ENCODE measurements around the gene INO80.

Gene INO80

DNA sequence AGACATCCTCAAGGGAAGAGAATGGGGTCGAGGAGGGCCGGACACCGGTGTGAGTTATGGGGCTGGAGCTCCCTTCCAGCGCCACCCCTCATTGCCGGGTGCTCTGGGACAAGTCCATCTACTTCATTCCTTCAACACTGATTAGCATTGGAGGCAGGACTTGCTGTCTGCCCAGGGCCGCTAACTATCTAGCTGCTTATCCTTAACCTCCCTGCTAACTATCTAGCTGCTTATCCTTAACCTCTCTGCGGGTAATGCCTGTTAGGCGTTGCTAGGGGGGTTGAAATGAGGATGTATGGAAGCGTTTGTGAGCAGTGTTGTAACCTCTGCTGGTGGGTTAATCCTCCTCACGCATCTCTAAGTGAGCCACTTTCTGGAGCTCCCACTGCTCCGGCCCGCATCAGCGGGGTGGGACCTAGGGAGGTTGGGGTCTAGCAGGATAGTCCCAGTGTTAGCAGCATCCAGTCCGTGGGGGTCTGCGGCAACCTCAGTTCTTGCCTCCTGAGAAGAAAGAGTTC is 173.7 kb downstream of the INO80 start:
- no peak for DNase-seq (ENCODE audit: low read depth in 2 of 2)
- peak overlapping the region; percentile 54 to 55 for H3K4me3 ChIP-seq (replicated peaks in 1 of 2; ENCODE audit: low read depth in 2 of 2, low read length in 2 of 2)
- TF ChIP-seq, protein P1, sequence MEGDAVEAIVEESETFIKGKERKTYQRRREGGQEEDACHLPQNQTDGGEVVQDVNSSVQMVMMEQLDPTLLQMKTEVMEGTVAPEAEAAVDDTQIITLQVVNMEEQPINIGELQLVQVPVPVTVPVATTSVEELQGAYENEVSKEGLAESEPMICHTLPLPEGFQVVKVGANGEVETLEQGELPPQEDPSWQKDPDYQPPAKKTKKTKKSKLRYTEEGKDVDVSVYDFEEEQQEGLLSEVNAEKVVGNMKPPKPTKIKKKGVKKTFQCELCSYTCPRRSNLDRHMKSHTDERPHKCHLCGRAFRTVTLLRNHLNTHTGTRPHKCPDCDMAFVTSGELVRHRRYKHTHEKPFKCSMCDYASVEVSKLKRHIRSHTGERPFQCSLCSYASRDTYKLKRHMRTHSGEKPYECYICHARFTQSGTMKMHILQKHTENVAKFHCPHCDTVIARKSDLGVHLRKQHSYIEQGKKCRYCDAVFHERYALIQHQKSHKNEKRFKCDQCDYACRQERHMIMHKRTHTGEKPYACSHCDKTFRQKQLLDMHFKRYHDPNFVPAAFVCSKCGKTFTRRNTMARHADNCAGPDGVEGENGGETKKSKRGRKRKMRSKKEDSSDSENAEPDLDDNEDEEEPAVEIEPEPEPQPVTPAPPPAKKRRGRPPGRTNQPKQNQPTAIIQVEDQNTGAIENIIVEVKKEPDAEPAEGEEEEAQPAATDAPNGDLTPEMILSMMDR (IDR thresholded peaks at IDR 0.05; ENCODE audit: low read depth, low read length), result no peak

DNA sequence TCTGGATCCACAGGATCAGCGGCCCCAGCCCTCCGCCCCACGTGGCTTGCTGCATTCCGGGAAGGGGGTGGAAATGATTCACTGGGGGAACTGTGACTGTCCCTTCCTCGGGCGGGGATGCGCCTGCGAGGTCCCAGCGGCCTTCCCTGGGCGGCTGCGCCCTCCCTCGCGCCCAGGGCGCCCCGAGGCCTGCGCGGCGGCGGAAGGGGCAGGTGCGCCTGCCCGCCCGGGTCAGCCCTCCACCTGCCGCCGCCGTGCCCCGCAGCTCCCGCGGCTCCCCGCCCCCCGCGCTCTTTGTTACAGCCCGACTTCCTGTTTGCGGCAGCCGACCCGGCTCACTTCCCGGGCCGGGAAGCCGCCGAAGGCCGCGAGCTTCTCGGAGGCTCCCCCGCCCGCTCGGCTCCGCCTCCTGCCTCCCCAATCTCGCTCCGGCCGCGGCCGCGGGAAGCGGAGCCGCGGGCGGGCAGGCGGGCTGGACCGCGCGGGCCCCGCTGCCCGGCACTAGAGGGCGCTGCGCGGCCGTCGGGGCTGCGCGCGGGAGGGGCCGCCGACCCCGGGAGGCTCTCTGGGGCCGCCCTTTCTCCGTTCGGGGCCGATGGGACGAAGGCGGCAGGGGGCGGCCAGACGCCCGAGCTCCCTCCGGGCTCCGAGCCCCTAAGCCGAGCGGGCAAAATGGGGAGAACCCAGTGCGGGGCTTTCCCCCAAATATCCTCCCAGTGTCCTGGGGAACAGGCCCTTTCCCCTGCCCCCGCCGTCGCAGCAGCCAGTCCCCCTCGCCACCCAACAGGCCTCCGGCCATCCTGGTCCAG is 174.3 kb downstream of the INO80 start:
- H3K4me3 ChIP-seq (replicated peaks in 1 of 2; ENCODE audit: low read depth in 2 of 2, low read length in 2 of 2), result peak overlapping the region; percentile 54 to 55
- DNase-seq (ENCODE audit: low read depth in 2 of 2), result peak; percentile 61 to 79
- TF ChIP-seq, protein P1 (IDR thresholded peaks at IDR 0.05; ENCODE audit: low read depth, low read length), result no peak

DNA sequence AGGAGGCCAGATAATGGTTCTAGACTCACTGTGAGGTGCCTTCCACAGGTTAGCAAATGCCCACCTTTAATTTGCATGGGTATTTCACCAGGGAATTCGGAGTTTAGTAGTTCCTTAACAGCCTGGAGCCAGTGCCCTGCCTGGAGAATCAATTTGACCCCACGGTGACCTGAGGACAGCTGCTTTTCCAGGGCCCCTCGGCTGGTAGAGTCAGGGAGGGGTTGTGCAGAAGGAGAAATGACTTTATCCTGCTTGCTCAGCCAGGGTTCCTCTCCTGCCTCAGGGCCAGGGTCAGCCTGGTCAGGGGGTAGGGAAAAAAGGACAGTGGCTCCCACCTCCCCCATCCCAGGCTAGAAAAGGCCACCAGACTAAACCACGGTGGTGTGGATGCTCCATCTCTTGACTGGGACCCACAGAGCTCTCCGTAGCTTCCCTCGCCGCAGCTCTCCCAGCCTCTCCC is 175.0 kb downstream of the INO80 start:
- H3K4me3 ChIP-seq (replicated peaks in 1 of 2; ENCODE audit: low read depth in 2 of 2, low read length in 2 of 2), result peak overlapping the region; percentile 28 to 44
- TF ChIP-seq, protein P1 (IDR thresholded peaks at IDR 0.05; ENCODE audit: low read depth, low read length), result no peak
- no peak for DNase-seq (ENCODE audit: low read depth in 2 of 2)

DNA sequence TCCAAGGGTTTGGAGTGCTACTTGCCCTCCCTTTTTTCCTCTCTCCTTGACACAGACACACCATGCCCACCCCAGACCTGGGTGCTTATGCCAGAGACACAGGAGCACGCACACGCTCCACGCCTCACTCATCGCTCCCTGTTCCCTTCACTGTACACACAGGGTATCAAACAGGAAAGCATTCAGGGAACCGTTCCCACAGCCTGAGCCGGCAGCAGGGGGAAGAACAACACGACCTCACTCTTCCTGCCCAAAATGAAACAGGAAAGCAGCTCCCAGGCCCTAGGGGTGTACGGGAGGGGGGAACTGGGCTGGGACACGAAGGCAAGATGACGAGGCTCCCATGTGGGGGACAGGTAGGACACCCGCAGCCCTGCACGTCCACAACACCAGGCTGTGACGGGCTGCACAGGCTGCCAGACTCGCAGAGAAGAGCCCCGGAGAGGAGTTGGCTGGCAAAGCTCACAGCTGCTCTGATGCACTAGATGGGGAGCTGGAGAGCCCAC is 175.7 kb downstream of the INO80 start:
- TF ChIP-seq, protein P1 (IDR thresholded peaks at IDR 0.05; ENCODE audit: low read depth, low read length), result no peak
- no peak for DNase-seq (ENCODE audit: low read depth in 2 of 2)
- no peak overlapping the region for H3K4me3 ChIP-seq (replicated peaks in 1 of 2; ENCODE audit: low read depth in 2 of 2, low read length in 2 of 2)

DNA sequence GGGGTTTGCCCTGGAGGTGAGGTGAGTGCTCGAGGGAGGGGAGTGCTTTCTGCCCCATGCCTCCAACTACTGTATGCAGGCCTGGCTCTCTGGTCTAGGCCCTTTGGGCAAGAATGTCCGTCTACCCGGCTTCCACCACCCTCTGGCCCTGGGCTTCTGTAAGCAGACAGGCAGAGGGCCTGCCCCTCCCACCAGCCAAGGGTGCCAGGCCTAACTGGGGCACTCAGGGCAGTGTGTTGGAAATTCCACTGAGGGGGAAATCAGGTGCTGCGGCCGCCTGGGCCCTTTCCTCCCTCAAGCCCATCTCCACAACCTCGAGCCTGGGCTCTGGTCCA is 177.6 kb downstream of the INO80 start:
- TF ChIP-seq, protein P1 (IDR thresholded peaks at IDR 0.05; ENCODE audit: low read depth, low read length), result no peak
- no peak overlapping the region for H3K4me3 ChIP-seq (replicated peaks in 1 of 2; ENCODE audit: low read depth in 2 of 2, low read length in 2 of 2)
- DNase-seq (ENCODE audit: low read depth in 2 of 2), result no peak

DNA sequence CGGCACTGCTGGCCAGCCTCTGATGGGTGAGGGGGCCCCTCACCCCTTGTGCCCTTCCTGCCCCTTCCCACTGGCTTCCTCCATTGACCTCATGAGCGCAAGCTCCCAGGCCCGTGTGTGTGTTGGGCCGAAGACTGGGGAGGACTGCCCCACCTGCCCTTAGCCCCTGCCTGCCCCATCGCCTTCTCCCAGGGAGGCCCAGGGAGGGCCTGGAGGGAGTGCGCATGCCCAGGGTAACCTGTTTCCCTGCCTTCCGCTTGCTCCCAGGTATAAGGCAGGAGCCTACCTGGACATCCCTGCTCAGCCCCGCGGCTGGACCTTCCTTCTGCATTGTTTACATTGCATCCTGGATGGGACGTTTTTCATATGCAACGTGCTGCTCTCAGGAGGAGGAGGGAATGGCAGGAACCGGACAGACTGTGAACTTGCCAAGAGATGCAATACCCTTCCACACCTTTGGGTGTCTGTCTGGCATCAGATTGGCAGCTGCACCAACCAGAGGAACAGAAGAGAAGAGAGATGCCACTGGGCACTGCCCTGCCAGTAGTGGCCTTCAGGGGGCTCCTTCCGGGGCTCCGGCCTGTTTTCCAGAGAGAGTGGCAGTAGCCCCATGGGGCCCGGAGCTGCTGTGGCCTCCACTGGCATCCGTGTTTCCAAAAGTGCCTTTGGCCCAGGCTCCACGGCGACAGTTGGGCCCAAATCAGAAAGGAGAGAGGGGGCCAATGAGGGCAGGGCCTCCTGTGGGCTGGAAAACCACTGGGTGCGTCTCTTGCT is 178.1 kb downstream of the INO80 start:
- no peak for DNase-seq (ENCODE audit: low read depth in 2 of 2)

More for the DNA sequence above, 178.1 kb downstream of the INO80 start:
- TF ChIP-seq, protein P1 (IDR thresholded peaks at IDR 0.05; ENCODE audit: low read depth, low read length), result peak; percentile 16
- no peak overlapping the region for H3K4me3 ChIP-seq (replicated peaks in 1 of 2; ENCODE audit: low read depth in 2 of 2, low read length in 2 of 2)
